Measurements from ENCODE around the gene IL22. TPM values are rescaled to one million over a fixed set of nuclear protein-coding genes. Genes with fewer than 3 reads are reported as not detected.
A peak's percentile ranks its signal among the peaks of the same experiment; 100 is the strongest.

IL22 gene
- total RNA-seq, 1 donor from 2014 or later = not detected

GRCh38 chr12:68252077-68252476, 1.3 kb downstream of the IL22 start:
- intact Hi-C loops (cut with DNase I) = no loop called here
- no peak for TF ChIP-seq CTCF (IDR thresholded peaks at IDR 0.05)
- Histone ChIP-seq H3K4me3 (no peak overlapping the region), H3K27ac (no peak overlapping the region), H3K4me1 (no peaks in the 10 kb centered on the region), H3K9me3 (no peaks in the 10 kb centered on the region), H3K27me3 (no peaks in the 10 kb centered on the region), H3K36me3 (no peaks in the 10 kb centered on the region)
- ATAC-seq (no peak), DNase-seq (no peak)

GRCh38 chr12:68250454-68250853, 3.0 kb downstream of the IL22 start:
- H3K27ac ChIP-seq = no peak overlapping the region
- no peaks in the 10 kb centered on the region for H3K36me3 ChIP-seq
- H3K9me3 ChIP-seq = no peaks in the 10 kb centered on the region
- H3K4me3 ChIP-seq = no peak overlapping the region
- ATAC-seq (no peak), DNase-seq (no peak)
- intact Hi-C loops (cut with DNase I) = no loop called here
- TF ChIP-seq CTCF (IDR thresholded peaks at IDR 0.05) = no peak
- no peaks in the 10 kb centered on the region for H3K4me1 ChIP-seq
- no peaks in the 10 kb centered on the region for H3K27me3 ChIP-seq

GRCh38 chr12:68247785-68248184, 5.6 kb downstream of the IL22 start:
- Histone ChIP-seq H3K27me3 (no peaks in the 10 kb centered on the region), H3K4me3 (no peak overlapping the region), H3K36me3 (no peaks in the 10 kb centered on the region), H3K4me1 (no peaks in the 10 kb centered on the region), H3K9me3 (no peaks in the 10 kb centered on the region), H3K27ac (no peak overlapping the region)
- DNase-seq (no peak), ATAC-seq (no peak)
- intact Hi-C loops (cut with DNase I) = no loop called here
- no peak for TF ChIP-seq CTCF (IDR thresholded peaks at IDR 0.05)

GRCh38 chr12:68246350-68246749, 7.1 kb downstream of the IL22 start:
- no peak for TF ChIP-seq CTCF (IDR thresholded peaks at IDR 0.05)
- no peaks in the 10 kb centered on the region for H3K4me1 ChIP-seq
- ATAC-seq (no peak), DNase-seq (no peak)
- H3K27me3 ChIP-seq = no peaks in the 10 kb centered on the region
- H3K9me3 ChIP-seq = no peaks in the 10 kb centered on the region
- H3K4me3 ChIP-seq = no peak overlapping the region
- intact Hi-C loops (cut with DNase I) = no loop called here
- H3K36me3 ChIP-seq = no peaks in the 10 kb centered on the region
- H3K27ac ChIP-seq = no peak overlapping the region

GRCh38 chr12:68245180-68246021, 8.0 kb downstream of the IL22 start:
- TF ChIP-seq CTCF (IDR thresholded peaks at IDR 0.05) = no peak
- Histone ChIP-seq H3K27ac (no peak overlapping the region), H3K36me3 (no peaks in the 10 kb centered on the region), H3K9me3 (no peaks in the 10 kb centered on the region), H3K4me3 (peak overlapping the region; percentile 24), H3K4me1 (peaks cover 4% of the 10 kb centered on the region), H3K27me3 (no peaks in the 10 kb centered on the region)
- intact Hi-C loops (cut with DNase I) = no loop called here
- no peak for ATAC-seq
- DNase-seq = no peak

Data from upper lobe of right lung (tissue), 1 donor.